K562 (cell line): Measurements from ENCODE around the gene SNRNP70. TPM values are rescaled to one million over a fixed set of nuclear protein-coding genes. Genes with fewer than 3 reads are reported as not detected.
A peak's percentile ranks its signal among the peaks of the same experiment; 100 is the strongest.

ENCODE experiments used
- ATAC-seq: fragments of 200-7000 bp; cut with Tn5 transposase; 3 replicates; pipeline ENCODE4 v1.9.1; 2020; ENCODE audit warnings: moderate library complexity
- BruUV-seq: library from RNA; stranded (reverse); fragments of 400-500 nt; replicated peaks from 2 replicates; lab custom pipeline; 2021; lab: Mats Ljungman, UMichigan
- CTCF ChIA-PET: fragments of 300-600 bp; formaldehyde crosslinking; extraction: SDS; loops from one replicate; lab custom pipeline; 2021; ENCODE audit warnings: low intra/inter-chr PET ratio; lab: Yijun Ruan, JAX
- POLR2A ChIA-PET: fragments of 300-600, 350-650 bp; sonication (Branson Sonifier 250); formaldehyde crosslinking; extraction: SDS; loops from one replicate; lab custom pipeline; 2021; ENCODE audit warnings: antibody characterized with exemption, inconsistent platforms; lab: Yijun Ruan, JAX
- DNase-seq, 4 experiments: peaks; one replicate each; pipeline versions ENCODE4 v3.0.0 to v3.0.0-alpha.2; 2011 to 2018; ENCODE audit warnings: low spot score in 3 of 4, mixed read lengths in 3 of 4; ENCODE audit errors: extremely low read depth in 1 of 4
- FAIRE-seq: peaks from 2 replicates; lab custom pipeline; 2011; peaks lifted over from hg19 to GRCh38; lab: Jason Lieb, UNC
- H2AFZ ChIP-seq: 2 replicates; pipeline ENCODE4 v1.6.0; 2011; ENCODE audit warnings: low read depth, low read length, control low read depth, inconsistent platforms
- H3K27ac ChIP-seq: fragments of 200-600 bp; 3 replicates; pipeline ENCODE4 v1.8.0; 2011; ENCODE audit warnings: low read depth, mild to moderate bottlenecking, control low read depth, inconsistent platforms, low read length, moderate library complexity, mixed read lengths; ENCODE audit errors: extremely low read depth
- H3K27me3 ChIP-seq, 2 experiments: fragments of 300-600 bp in 1 of 2; 2 replicates in 1 of 2; 3 replicates in 1 of 2; pipeline versions ENCODE4 v1.6.0 to v1.8.0; 2011; ENCODE audit warnings: inconsistent platforms in 2 of 2, low read length in 2 of 2, mild to moderate bottlenecking in 1 of 2, mixed read lengths in 1 of 2, moderate library complexity in 1 of 2; ENCODE audit not compliant: control insufficient read depth in 2 of 2, insufficient read depth in 2 of 2
- H3K36me3 ChIP-seq: fragments of 300-600 bp; 3 replicates; pipeline ENCODE4 v1.8.0; 2011; ENCODE audit warnings: mild to moderate bottlenecking, low read length, inconsistent platforms; ENCODE audit not compliant: control insufficient read depth, insufficient read depth
- H3K4me1 ChIP-seq, 2 experiments: fragments of 200-600 bp in 1 of 2; replicated peaks in 1 of 2; 2 replicates in 1 of 2; 3 replicates in 1 of 2; pipeline versions ENCODE4 v1.5.1 to v1.8.0; 2011; ENCODE audit warnings: inconsistent platforms in 2 of 2, low read length in 2 of 2, mild to moderate bottlenecking in 1 of 2, mixed read lengths in 1 of 2, moderate library complexity in 1 of 2; ENCODE audit not compliant: control insufficient read depth in 2 of 2, insufficient read depth in 2 of 2
- H3K4me2 ChIP-seq: 2 replicates; pipeline ENCODE4 v1.6.1; 2011; ENCODE audit warnings: low read length, control low read depth, inconsistent platforms, mixed read lengths; ENCODE audit not compliant: insufficient read depth
- H3K4me3 ChIP-seq: fragments of 200-600 bp; sonication (generic), shearing (Covaris generic); 2 replicates; pipeline ENCODE4 v1.5.1; 2016; ENCODE audit warnings: control low read depth, inconsistent platforms
- H3K79me2 ChIP-seq: fragments of 200-600 bp; 3 replicates; pipeline ENCODE4 v1.8.0; 2011; ENCODE audit warnings: low read length, inconsistent platforms; ENCODE audit not compliant: control insufficient read depth, insufficient read depth
- H3K9ac ChIP-seq, 2 experiments: 2 replicates each; pipeline versions ENCODE4 v1.6.0 to v1.6.1; 2011; ENCODE audit warnings: low read depth in 2 of 2, low read length in 2 of 2, control low read depth in 1 of 2, inconsistent platforms in 1 of 2, mild to moderate bottlenecking in 1 of 2, mixed read lengths in 1 of 2; ENCODE audit not compliant: insufficient read depth in 1 of 2
- H3K9me1 ChIP-seq: one replicate; pipeline ENCODE4 v1.6.0; 2011; ENCODE audit warnings: inconsistent platforms, mild to moderate bottlenecking, low read length, moderate library complexity; ENCODE audit not compliant: control insufficient read depth, insufficient read depth
- H3K9me3 ChIP-seq: replicated peaks from 2 replicates; pipeline ENCODE4 v1.5.1; 2011; ENCODE audit warnings: low read depth, low read length, inconsistent platforms; ENCODE audit not compliant: control insufficient read depth, insufficient read depth
- H4K20me1 ChIP-seq: replicated peaks from 2 replicates; pipeline ENCODE4 v1.6.1; 2011; ENCODE audit warnings: low read length, inconsistent platforms, mixed read lengths; ENCODE audit not compliant: control insufficient read depth, insufficient read depth
- CHD2 ChIP-seq: IDR thresholded peaks from 2 replicates; pipeline ENCODE4 v1.6.1; 2011; ENCODE audit warnings: low read depth, low read length
- PPARD ChIP-seq: fragments of 250-450 bp; sonication (Bioruptor Pico); IDR thresholded peaks from 2 replicates; pipeline ENCODE4 v1.8.0; 2022; ENCODE audit warnings: inconsistent platforms, mild to moderate bottlenecking, moderate library complexity
- RBM14 ChIP-seq: fragments of 200-400 bp; formaldehyde crosslinking; IDR thresholded peaks from 2 replicates; pipeline ENCODE4 v1.6.1; 2018; ENCODE audit warnings: low read depth, mild to moderate bottlenecking, low read length, moderate library complexity, borderline replicate concordance; ENCODE audit not compliant: insufficient read depth
- SIN3A ChIP-seq, 2 experiments: fragments of 150-350 bp in 1 of 2; IDR thresholded peaks; 2 replicates each; pipeline ENCODE4 v1.6.1; 2011 to 2016; ENCODE audit warnings: borderline replicate concordance in 2 of 2, low read depth in 2 of 2, low read length in 2 of 2, mild to moderate bottlenecking in 2 of 2, moderate library complexity in 2 of 2; ENCODE audit not compliant: control insufficient read depth in 1 of 2
- ZC3H4 ChIP-seq: sonication (generic); formaldehyde crosslinking; IDR thresholded peaks from 2 replicates; pipeline ENCODE4 v1.9.0; 2021; ENCODE audit warnings: missing genetic modification reagents, borderline replicate concordance
- ZNF644 ChIP-seq: fragments of 200-800 bp; sonication (Bioruptor generic); IDR thresholded peaks from 2 replicates; pipeline ENCODE4 v1.6.1; 2016; ENCODE audit warnings: low read depth, missing genetic modification characterization, missing compliant biosample characterization
- WGBS: fragments of 100-300 bp; shearing (Covaris generic); methylation state at CpG from one replicate; pipeline ENCODE4 v1.1.6; 2016; ENCODE audit warnings: low coverage, mixed read lengths; ENCODE audit not compliant: insufficient coverage; ENCODE audit errors: missing lambda C conversion rate; 5-methylcytosine and 5-hydroxymethylcytosine counted together
- in situ Hi-C: fragments of 300-500 bp; cut with MboI; formaldehyde crosslinking; loops from 4 replicates; pipeline ENCODE4 v1.15.0; 2018; ENCODE audit warnings: inconsistent platforms, mixed read lengths
- intact Hi-C: fragments of 100-400 bp; cut with micrococcal nuclease; formaldehyde crosslinking; loops from 2 replicates; pipeline ENCODE4 v1.14.2; 2022
- polyA plus RNA-seq, 8 experiments: library from polyadenylated mRNA; depleted of rRNA in 4 of 8; stranded (reverse) in 5 of 8; unstranded in 3 of 8; fragments of >200 nt; fragmentation: Nextera tagmentation in 2 of 8; fragmentation: Illumina TruSeq in 1 of 8; extraction: Ambion mirVana in 2 of 8; extraction: Trizol in 1 of 8; gene quantifications; 2 replicates each; pipeline versions ENCODE4 v1.2.1 to v1.2.3, GENCODE V29; 2011 to 2014; ENCODE audit warnings: inconsistent platforms in 1 of 8, missing spikeins in 1 of 8
- total RNA-seq, 7 experiments: library from RNA; depleted of rRNA in 6 of 7; stranded (reverse); fragments of >200 nt in 6 of 7; fragmentation: Illumina TruSeq in 2 of 7; extraction: Trizol in 2 of 7; gene quantifications; 2 replicates each; pipeline versions ENCODE4 v1.2.1 to v1.2.3, GENCODE V29; 2011 to 2021; ENCODE audit warnings: low replicate concordance in 1 of 7
- TF ChIP-seq, protein P1 (sequence below): sonication (generic); formaldehyde crosslinking; IDR thresholded peaks from 2 replicates; pipeline ENCODE4 v1.8.1; 2023; ENCODE audit warnings: mild to moderate bottlenecking, missing genetic modification reagents
- TF ChIP-seq, protein P2 (sequence below): fragments of 250-450 bp; sonication (Bioruptor Pico); IDR thresholded peaks from 2 replicates; pipeline ENCODE4 v1.9.0; 2021; ENCODE audit warnings: mild to moderate bottlenecking, inconsistent platforms

The SNRNP70 gene
- total and polyA plus RNA-seq, 9 of the 15 experiments (the other 6 are each of a cell fraction or from before 2014, with no cell fraction given), result 2.8 to 496 (median 136) TPM

DNA sequence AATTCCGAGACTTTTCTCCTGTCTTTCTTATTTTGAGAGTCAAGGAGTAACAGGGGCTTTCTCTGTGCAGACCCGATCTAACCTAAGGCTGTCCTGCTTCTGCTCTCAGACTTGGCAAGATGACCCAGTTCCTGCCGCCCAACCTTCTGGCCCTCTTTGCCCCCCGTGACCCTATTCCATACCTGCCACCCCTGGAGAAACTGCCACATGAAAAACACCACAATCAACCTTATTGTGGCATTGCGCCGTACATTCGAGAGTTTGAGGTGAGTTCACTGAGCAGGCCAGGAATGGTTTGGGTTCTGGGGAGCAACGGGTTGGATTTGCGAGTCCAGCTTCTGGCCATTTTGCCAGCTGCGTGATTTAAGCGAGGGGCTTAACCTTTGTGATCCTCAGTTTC is 1.0 kb downstream of the SNRNP70 start:
- ChIA-PET CTCF (no interaction called here), POLR2A (interaction anchor here (1.3 to 2.1 kb wide), 3 partner anchors 9 to 42 kb away, joined by 3 to 9 read pairs (median 6); no protein-coding TSS in a partner anchor)
- H3K36me3 ChIP-seq, result peaks cover 45% of the 10 kb centered on the region
- DNase-seq (no peak), ATAC-seq (no peak), FAIRE-seq (no peak)
- no TSS peak for BruUV-seq
- H4K20me1 ChIP-seq, result peaks cover 26% of the 10 kb centered on the region
- peaks cover 10 to 34% of the 10 kb centered on the region in 2 experiments; a peak in 4 of 5 replicates for H3K4me1 ChIP-seq
- H3K4me3 ChIP-seq, result peak overlapping the region; percentile 77
- intact Hi-C loops, result no loop called here
- peak overlapping the region; percentile 92 for H3K4me2 ChIP-seq
- in situ Hi-C loops, result no loop called here
- no peaks in the 10 kb centered on the region for H3K27me3 ChIP-seq
- H3K9ac ChIP-seq, result peak overlapping the region; percentile 94 to 98
- no peaks in the 10 kb centered on the region for H3K9me1 ChIP-seq
- no peak overlapping the region for H2AFZ ChIP-seq
- H3K27ac ChIP-seq, result peak overlapping the region; percentile 94
- WGBS, result 2% methylated on average over 11 of the region's 11 CpGs
- peaks cover 61% of the 10 kb centered on the region for H3K79me2 ChIP-seq
- TF ChIP-seq, protein P1, sequence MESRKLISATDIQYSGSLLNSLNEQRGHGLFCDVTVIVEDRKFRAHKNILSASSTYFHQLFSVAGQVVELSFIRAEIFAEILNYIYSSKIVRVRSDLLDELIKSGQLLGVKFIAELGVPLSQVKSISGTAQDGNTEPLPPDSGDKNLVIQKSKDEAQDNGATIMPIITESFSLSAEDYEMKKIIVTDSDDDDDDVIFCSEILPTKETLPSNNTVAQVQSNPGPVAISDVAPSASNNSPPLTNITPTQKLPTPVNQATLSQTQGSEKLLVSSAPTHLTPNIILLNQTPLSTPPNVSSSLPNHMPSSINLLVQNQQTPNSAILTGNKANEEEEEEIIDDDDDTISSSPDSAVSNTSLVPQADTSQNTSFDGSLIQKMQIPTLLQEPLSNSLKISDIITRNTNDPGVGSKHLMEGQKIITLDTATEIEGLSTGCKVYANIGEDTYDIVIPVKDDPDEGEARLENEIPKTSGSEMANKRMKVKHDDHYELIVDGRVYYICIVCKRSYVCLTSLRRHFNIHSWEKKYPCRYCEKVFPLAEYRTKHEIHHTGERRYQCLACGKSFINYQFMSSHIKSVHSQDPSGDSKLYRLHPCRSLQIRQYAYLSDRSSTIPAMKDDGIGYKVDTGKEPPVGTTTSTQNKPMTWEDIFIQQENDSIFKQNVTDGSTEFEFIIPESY, result 0 out of 2 replicates have a peak, but pooled peaks have one; percentile 13
- no peak for TF ChIP-seq ZNF644 (tag)
- TF ChIP-seq CHD2, result no peak
- TF ChIP-seq RBM14, result no peak
- 0 out of 4 replicates have a peak, but pooled peaks of 1 of the 2 experiments have one; percentile 1 for TF ChIP-seq SIN3A (IDR thresholded peaks at IDR 0.05; ENCODE audit: borderline replicate concordance in 2 of 2, control insufficient read depth in 1 of 2, low read depth in 2 of 2, low read length in 2 of 2)
- TF ChIP-seq PPARD, result no peak
- TF ChIP-seq ZC3H4 (CRISPR knock-in tag), result 0 out of 2 replicates have a peak, but pooled peaks have one; percentile 57
- TF ChIP-seq, protein P2, sequence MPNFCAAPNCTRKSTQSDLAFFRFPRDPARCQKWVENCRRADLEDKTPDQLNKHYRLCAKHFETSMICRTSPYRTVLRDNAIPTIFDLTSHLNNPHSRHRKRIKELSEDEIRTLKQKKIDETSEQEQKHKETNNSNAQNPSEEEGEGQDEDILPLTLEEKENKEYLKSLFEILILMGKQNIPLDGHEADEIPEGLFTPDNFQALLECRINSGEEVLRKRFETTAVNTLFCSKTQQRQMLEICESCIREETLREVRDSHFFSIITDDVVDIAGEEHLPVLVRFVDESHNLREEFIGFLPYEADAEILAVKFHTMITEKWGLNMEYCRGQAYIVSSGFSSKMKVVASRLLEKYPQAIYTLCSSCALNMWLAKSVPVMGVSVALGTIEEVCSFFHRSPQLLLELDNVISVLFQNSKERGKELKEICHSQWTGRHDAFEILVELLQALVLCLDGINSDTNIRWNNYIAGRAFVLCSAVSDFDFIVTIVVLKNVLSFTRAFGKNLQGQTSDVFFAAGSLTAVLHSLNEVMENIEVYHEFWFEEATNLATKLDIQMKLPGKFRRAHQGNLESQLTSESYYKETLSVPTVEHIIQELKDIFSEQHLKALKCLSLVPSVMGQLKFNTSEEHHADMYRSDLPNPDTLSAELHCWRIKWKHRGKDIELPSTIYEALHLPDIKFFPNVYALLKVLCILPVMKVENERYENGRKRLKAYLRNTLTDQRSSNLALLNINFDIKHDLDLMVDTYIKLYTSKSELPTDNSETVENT (CRISPR knock-in tag), result no peak
- no peaks in the 10 kb centered on the region for H3K9me3 ChIP-seq
